HepG2 (cell line): ENCODE data around the gene MT1F. TPM values are rescaled to one million over a fixed set of nuclear protein-coding genes. Genes with fewer than 3 reads are reported as not detected.

Experiments
- AHDC1 ChIP-seq: sonication (generic); formaldehyde crosslinking; IDR thresholded peaks from 2 replicates; pipeline ENCODE4 v1.5.1; 2020; ENCODE audit warnings: mild to moderate bottlenecking, missing genetic modification reagents, borderline replicate concordance
- AHR ChIP-seq: IDR thresholded peaks from 2 replicates; pipeline ENCODE4 v1.6.1; 2018; ENCODE audit warnings: missing genetic modification reagents, missing compliant biosample characterization
- BCL3 ChIP-seq: sonication (generic); formaldehyde crosslinking; IDR thresholded peaks from 2 replicates; pipeline ENCODE4 v1.5.1; 2020; ENCODE audit warnings: mild to moderate bottlenecking, missing genetic modification reagents, moderate library complexity
- EED ChIP-seq: sonication (generic); formaldehyde crosslinking; IDR thresholded peaks from 2 replicates; pipeline ENCODE4 v1.5.0; 2020; ENCODE audit warnings: mild to moderate bottlenecking, missing genetic modification reagents
- KLF16 ChIP-seq, 2 experiments: sonication (generic) in 1 of 2; formaldehyde crosslinking in 1 of 2; IDR thresholded peaks; 2 replicates each; pipeline versions ENCODE4 v1.6.1 to v1.8.0; 2016 to 2023; ENCODE audit warnings: missing genetic modification reagents in 2 of 2, missing compliant biosample characterization in 1 of 2
- RFX5 ChIP-seq: IDR thresholded peaks from 2 replicates; pipeline ENCODE4 v1.6.1; 2011; ENCODE audit warnings: low read depth, low read length, improper control_type of control experiment
- RFXANK ChIP-seq: IDR thresholded peaks from 2 replicates; pipeline ENCODE4 v1.6.1; 2016
- ZFP1 ChIP-seq: IDR thresholded peaks from 2 replicates; pipeline ENCODE4 v1.6.1; 2016
- ZFP41 ChIP-seq: sonication (generic); formaldehyde crosslinking; IDR thresholded peaks from 2 replicates; pipeline ENCODE4 v1.4.0; 2020; ENCODE audit warnings: mild to moderate bottlenecking, missing genetic modification reagents, borderline replicate concordance
- ZIK1 ChIP-seq: sonication (generic); formaldehyde crosslinking; IDR thresholded peaks from 2 replicates; pipeline ENCODE4 v1.5.0; 2020; ENCODE audit warnings: mild to moderate bottlenecking, low read depth, missing genetic modification reagents, borderline replicate concordance
- ZNF232 ChIP-seq: sonication (generic); formaldehyde crosslinking; IDR thresholded peaks from 2 replicates; pipeline ENCODE4 v1.4.0; 2020; ENCODE audit warnings: missing genetic modification reagents, borderline replicate concordance
- ZNF589 ChIP-seq: sonication (generic); formaldehyde crosslinking; conservative IDR thresholded peaks from 2 replicates; pipeline ENCODE4 v1.8.0; 2022; ENCODE audit warnings: mild to moderate bottlenecking, moderate library complexity, missing genetic modification reagents
- polyA plus RNA-seq, 8 experiments: library from polyadenylated mRNA; depleted of rRNA in 3 of 8; stranded (reverse) in 7 of 8; unstranded in 1 of 8; fragments of >200 nt; fragmentation: Illumina TruSeq in 4 of 8; extraction: Trizol in 4 of 8; gene quantifications; 2 replicates each; pipeline versions ENCODE4 v1.2.1 to v1.2.3, GENCODE V29; 2011 to 2016; ENCODE audit warnings: low read depth in 4 of 8, missing spikeins in 1 of 8, mixed read lengths in 1 of 8; ENCODE audit not compliant: insufficient read depth in 1 of 8
- total RNA-seq, 5 experiments: library from RNA; depleted of rRNA; stranded (reverse); fragments of >200 nt; fragmentation: Illumina TruSeq; extraction: Trizol; gene quantifications; 2 replicates each; pipeline ENCODE4 v1.2.3, GENCODE V29; 2016; ENCODE audit warnings: low read depth in 1 of 5
- TF ChIP-seq, protein P1 (sequence below): sonication (generic); formaldehyde crosslinking; IDR thresholded peaks from 2 replicates; pipeline ENCODE4 v1.5.0; 2020; ENCODE audit warnings: mild to moderate bottlenecking, missing genetic modification reagents, borderline replicate concordance
- TF ChIP-seq, protein P2 (sequence below): sonication (generic); formaldehyde crosslinking; IDR thresholded peaks from 2 replicates; pipeline ENCODE4 v1.8.1; 2022; ENCODE audit warnings: mild to moderate bottlenecking, missing genetic modification reagents

The MT1F gene
- total and polyA plus RNA-seq, 2 of the 13 experiments (the other 11 are each of a cell fraction or from before 2014, with no cell fraction given), result 1.9 to 169 TPM

DNA sequence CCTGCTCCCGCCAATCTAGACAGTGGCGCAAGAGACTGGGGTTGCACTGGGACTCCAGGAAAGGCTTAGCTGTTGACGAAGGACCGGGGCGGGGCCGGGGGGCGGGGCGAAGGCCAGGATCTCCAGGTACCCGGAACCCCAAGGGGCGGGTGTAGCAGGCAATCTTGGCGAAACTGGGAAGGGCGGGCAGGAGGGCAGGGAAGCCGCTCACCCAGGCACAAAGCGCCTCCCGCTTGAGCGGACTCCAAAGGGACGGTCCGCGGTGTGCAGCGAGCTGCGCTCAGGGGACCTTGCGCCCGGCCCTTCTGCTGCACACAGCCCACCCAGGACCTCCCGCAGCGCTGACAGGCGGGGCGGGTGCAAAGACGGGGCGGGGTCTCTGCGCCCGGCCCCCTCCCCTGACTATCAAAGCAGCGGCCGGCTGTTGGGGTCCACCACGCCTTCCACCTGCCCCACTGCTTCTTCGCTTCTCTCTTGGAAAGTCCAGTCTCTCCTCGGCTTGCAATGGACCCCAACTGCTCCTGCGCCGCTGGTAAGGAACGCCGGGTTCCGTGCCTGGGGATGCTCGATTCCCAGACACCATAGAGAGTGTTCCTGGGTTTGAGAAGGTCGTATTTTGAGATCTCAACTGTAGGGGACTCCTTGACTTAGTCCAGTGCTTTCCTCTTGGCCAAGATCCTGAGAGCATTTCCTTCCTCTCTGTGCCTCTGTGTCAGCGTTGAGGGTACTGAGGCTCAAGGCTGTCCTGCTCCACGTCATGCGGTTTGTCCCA lies at the start of gene MT1F (continued):
- TF ChIP-seq EED (CRISPR knock-in tag), result no peak
- TF ChIP-seq ZIK1 (CRISPR knock-in tag), result no peak
- no peak for TF ChIP-seq KLF16 (CRISPR knock-in tag; IDR thresholded peaks at IDR 0.05)
- TF ChIP-seq ZFP1, result 0 out of 2 replicates have a peak, but pooled peaks have one; percentile 22
- TF ChIP-seq AHR, result no peak
- TF ChIP-seq AHDC1, result no peak
- no peak for TF ChIP-seq RFXANK (CRISPR knock-in tag)
- TF ChIP-seq, protein P1, sequence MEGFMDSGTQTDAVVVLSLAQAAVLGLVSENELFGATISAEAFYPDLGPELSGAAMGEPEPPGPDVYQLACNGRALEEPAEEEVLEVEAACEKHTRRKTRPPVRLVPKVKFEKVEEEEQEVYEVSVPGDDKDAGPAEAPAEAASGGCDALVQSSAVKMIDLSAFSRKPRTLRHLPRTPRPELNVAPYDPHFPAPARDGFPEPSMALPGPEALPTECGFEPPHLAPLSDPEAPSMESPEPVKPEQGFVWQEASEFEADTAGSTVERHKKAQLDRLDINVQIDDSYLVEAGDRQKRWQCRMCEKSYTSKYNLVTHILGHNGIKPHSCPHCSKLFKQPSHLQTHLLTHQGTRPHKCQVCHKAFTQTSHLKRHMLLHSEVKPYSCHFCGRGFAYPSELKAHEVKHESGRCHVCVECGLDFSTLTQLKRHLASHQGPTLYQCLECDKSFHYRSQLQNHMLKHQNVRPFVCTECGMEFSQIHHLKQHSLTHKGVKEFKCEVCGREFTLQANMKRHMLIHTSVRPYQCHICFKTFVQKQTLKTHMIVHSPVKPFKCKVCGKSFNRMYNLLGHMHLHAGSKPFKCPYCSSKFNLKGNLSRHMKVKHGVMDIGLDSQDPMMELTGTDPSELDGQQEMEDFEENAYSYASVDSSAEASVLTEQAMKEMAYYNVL (CRISPR knock-in tag), result no peak
- TF ChIP-seq BCL3 (CRISPR knock-in tag), result peak; percentile 80; the same call in 1 of the 2 replicates
- no peak for TF ChIP-seq ZFP41 (CRISPR knock-in tag)
- TF ChIP-seq, protein P2, sequence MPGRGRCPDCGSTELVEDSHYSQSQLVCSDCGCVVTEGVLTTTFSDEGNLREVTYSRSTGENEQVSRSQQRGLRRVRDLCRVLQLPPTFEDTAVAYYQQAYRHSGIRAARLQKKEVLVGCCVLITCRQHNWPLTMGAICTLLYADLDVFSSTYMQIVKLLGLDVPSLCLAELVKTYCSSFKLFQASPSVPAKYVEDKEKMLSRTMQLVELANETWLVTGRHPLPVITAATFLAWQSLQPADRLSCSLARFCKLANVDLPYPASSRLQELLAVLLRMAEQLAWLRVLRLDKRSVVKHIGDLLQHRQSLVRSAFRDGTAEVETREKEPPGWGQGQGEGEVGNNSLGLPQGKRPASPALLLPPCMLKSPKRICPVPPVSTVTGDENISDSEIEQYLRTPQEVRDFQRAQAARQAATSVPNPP, result no peak
- TF ChIP-seq ZNF589 (CRISPR knock-in tag), result 0 out of 2 replicates have a peak, but pooled peaks have one; percentile 42
- TF ChIP-seq ZNF232 (CRISPR knock-in tag), result no peak
- TF ChIP-seq RFX5, result no peak
